ENCODE data around the gene SP140L. TPM values are rescaled to one million over a fixed set of nuclear protein-coding genes. Genes with fewer than 3 reads are reported as not detected.

Gene SP140L
- total and polyA plus RNA-seq, 4 donors, result 2.9 to 8.0 (median 3.9) TPM

DNA sequence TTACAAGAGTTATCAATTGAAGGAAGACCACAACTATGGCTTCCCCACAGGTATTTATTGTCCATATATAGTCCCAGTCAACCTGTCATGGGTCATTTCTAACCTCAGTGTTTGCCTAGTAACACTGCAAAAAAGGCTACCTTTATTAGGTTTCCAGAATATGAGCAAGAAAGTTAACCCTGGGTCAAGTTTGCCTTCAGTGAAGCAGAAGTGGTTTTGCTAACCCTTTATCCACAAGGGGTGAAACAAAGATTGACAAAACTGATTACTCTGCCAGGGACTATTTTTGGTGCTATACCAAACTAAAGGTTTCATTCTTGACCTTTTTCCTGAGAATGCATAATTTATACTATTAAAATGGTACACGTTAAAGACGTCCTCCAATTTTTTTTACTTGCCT lies 117.8 kb downstream of the SP140L start:
- no peak overlapping the region for H3K4me3 ChIP-seq (ENCODE audit: low read depth, low read length)
- no peaks in the 10 kb centered on the region for H3K4me1 ChIP-seq (ENCODE audit: control insufficient read depth, insufficient read depth, low read length)
- no peaks in the 10 kb centered on the region for H3K27me3 ChIP-seq (ENCODE audit: control insufficient read depth, insufficient read depth, low read length)
- H3K27ac ChIP-seq (ENCODE audit: low read depth, low read length), result no peak overlapping the region
- H3K9me3 ChIP-seq (ENCODE audit: control insufficient read depth, insufficient read depth, low read length), result no peaks in the 10 kb centered on the region
- no CpG with 5 or more reads among the region's 2 CpGs for WGBS (ENCODE audit: insufficient coverage)
- DNase-seq (ENCODE audit: low read depth in 4 of 6, low spot score in 6 of 6), result no peak
- H3K36me3 ChIP-seq (ENCODE audit: control insufficient read depth, insufficient read depth, low read length), result no peaks in the 10 kb centered on the region

DNA sequence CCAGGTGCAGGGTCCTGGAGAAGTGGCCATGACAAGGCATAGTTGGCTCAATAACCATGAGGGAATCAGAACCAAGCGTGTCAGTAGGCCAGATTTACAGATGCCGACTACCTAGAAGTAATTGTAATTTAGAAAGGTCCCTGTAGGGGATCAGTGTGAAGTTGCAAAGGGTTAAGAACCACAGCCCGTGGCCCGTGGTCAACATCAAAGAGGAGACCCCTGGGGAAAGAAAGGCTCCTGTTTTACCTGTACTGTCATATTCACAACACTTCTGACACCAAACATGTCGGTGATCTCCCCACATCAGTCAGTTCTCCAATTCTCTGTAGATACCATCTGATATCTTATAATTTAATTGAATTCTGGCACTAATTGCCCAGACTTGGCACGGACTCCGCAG lies 120.0 kb downstream of the SP140L start:
- H3K4me3 ChIP-seq (ENCODE audit: low read depth, low read length), result no peak overlapping the region
- DNase-seq (ENCODE audit: low read depth in 4 of 6, low spot score in 6 of 6), result no peak
- H3K36me3 ChIP-seq (ENCODE audit: control insufficient read depth, insufficient read depth, low read length), result no peaks in the 10 kb centered on the region
- no peak overlapping the region for H3K27ac ChIP-seq (ENCODE audit: low read depth, low read length)
- no peaks in the 10 kb centered on the region for H3K4me1 ChIP-seq (ENCODE audit: control insufficient read depth, insufficient read depth, low read length)
- no peaks in the 10 kb centered on the region for H3K27me3 ChIP-seq (ENCODE audit: control insufficient read depth, insufficient read depth, low read length)
- H3K9me3 ChIP-seq (ENCODE audit: control insufficient read depth, insufficient read depth, low read length), result no peaks in the 10 kb centered on the region
- WGBS (ENCODE audit: insufficient coverage), result 95% methylated on average over 2 of the region's 7 CpGs

- WGBS (ENCODE audit: insufficient coverage), result 100% methylated on average over 4 of the region's 8 CpGs
- H3K36me3 ChIP-seq (ENCODE audit: control insufficient read depth, insufficient read depth, low read length), result no peaks in the 10 kb centered on the region
- no peaks in the 10 kb centered on the region for H3K4me1 ChIP-seq (ENCODE audit: control insufficient read depth, insufficient read depth, low read length)
- H3K4me3 ChIP-seq (ENCODE audit: low read depth, low read length), result no peak overlapping the region
- no peak overlapping the region for H3K27ac ChIP-seq (ENCODE audit: low read depth, low read length)
- no peaks in the 10 kb centered on the region for H3K27me3 ChIP-seq (ENCODE audit: control insufficient read depth, insufficient read depth, low read length)
- no peak for DNase-seq (ENCODE audit: low read depth in 4 of 6, low spot score in 6 of 6)
- no peaks in the 10 kb centered on the region for H3K9me3 ChIP-seq (ENCODE audit: control insufficient read depth, insufficient read depth, low read length)
Observed at GRCh38 chr2:230447455-230448451, 120.8 kb downstream of the SP140L start.

GRCh38 chr2:230449901-230450467 lies 123.0 kb downstream of the SP140L start:
- no peaks in the 10 kb centered on the region for H3K36me3 ChIP-seq (ENCODE audit: control insufficient read depth, insufficient read depth, low read length)
- DNase-seq (ENCODE audit: low read depth in 4 of 6, low spot score in 6 of 6), result no peak
- no peak overlapping the region for H3K27ac ChIP-seq (ENCODE audit: low read depth, low read length)
- no peak overlapping the region for H3K4me3 ChIP-seq (ENCODE audit: low read depth, low read length)
- WGBS (ENCODE audit: insufficient coverage), result 94% methylated on average over 2 of the region's 6 CpGs
- H3K4me1 ChIP-seq (ENCODE audit: control insufficient read depth, insufficient read depth, low read length), result no peaks in the 10 kb centered on the region
- H3K27me3 ChIP-seq (ENCODE audit: control insufficient read depth, insufficient read depth, low read length), result no peaks in the 10 kb centered on the region
- H3K9me3 ChIP-seq (ENCODE audit: control insufficient read depth, insufficient read depth, low read length), result no peaks in the 10 kb centered on the region

- no peaks in the 10 kb centered on the region for H3K27me3 ChIP-seq (ENCODE audit: control insufficient read depth, insufficient read depth, low read length)
- peaks cover 5% of the 10 kb centered on the region for H3K9me3 ChIP-seq (ENCODE audit: control insufficient read depth, insufficient read depth, low read length)
- H3K4me1 ChIP-seq (ENCODE audit: control insufficient read depth, insufficient read depth, low read length), result no peaks in the 10 kb centered on the region
- WGBS (ENCODE audit: insufficient coverage), result 75% methylated on average over 1 of the region's 2 CpGs
- no peak overlapping the region for H3K4me3 ChIP-seq (ENCODE audit: low read depth, low read length)
- DNase-seq (ENCODE audit: low read depth in 4 of 6, low spot score in 6 of 6), result no peak
- H3K36me3 ChIP-seq (ENCODE audit: control insufficient read depth, insufficient read depth, low read length), result no peaks in the 10 kb centered on the region
- H3K27ac ChIP-seq (ENCODE audit: low read depth, low read length), result no peak overlapping the region
Observed at GRCh38 chr2:230453006-230453405, 126.0 kb downstream of the SP140L start.

Other genes starting within 250 kb of the SP140L start
- 10 to 100 TPM in 1 of 2 donors, 1 to 10 TPM in 1; 6.8 to 21.3 TPM for gene SP110, start 107.2 kb upstream of the SP140L start, total RNA-seq
- gene SP110, start 107.2 kb upstream of the SP140L start, polyA plus RNA-seq (ENCODE audit: insufficient read length in 2 of 2), result 10 to 100 TPM; 11.9 to 13.7 TPM
- gene SP140, start 101.5 kb upstream of the SP140L start, total RNA-seq, result 1 to 10 TPM in 1 of 2 donors, under 1 TPM in 1; 0.99 to 1.6 TPM
- 1 to 10 TPM; 1.2 to 1.3 TPM for gene SP140, start 101.5 kb upstream of the SP140L start, polyA plus RNA-seq (ENCODE audit: insufficient read length in 2 of 2)
- gene SP100, start 89.0 kb downstream of the SP140L start, total RNA-seq, result 10 to 100 TPM; 26.4 to 43.2 TPM
- gene SP100, start 89.0 kb downstream of the SP140L start, polyA plus RNA-seq (ENCODE audit: insufficient read length in 2 of 2), result 10 to 100 TPM in 1 of 2 donors, 1 to 10 TPM in 1; 8.2 to 15.8 TPM